ENCODE measurements around the gene DUSP9.

The DUSP9 gene

DNA sequence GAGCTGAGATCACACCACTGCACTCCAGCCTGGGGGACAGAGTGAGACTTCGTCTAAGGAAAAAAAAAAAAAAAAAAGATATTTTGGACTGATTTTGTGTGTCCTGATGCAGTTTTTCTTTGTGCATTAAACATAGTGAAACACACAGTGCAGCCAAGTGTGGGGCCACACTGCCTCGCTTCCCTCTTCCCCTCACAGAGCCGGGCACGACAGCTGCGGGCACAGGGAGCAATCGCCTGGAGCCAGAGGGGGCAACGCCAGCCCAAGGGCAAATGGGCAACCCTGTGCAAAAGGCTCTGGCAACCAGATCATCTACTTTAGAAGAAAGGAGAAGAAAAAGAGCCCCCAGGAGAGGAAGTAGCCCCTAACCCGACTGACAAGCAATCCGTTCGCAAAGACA, 34.6 kb upstream of the DUSP9 start:
- no peak for DNase-seq
- Histone ChIP-seq H3K27me3 (no peaks in the 10 kb centered on the region), H3K4me1 (peaks cover 0 to 17% (median 12%) of the 10 kb centered on the region in 4 donors), H3K27ac (no peak overlapping the region), H3K4me3 (no peak overlapping the region), H3K9me3 (no peaks in the 10 kb centered on the region), H3K36me3 (no peaks in the 10 kb centered on the region)
- intact Hi-C loops (cut with DNase I; ENCODE audit: low total_unique reads) = no loop called here
- TF ChIP-seq CTCF (IDR thresholded peaks at IDR 0.05) = no peak

- intact Hi-C loops (cut with DNase I; ENCODE audit: low total_unique reads) = no loop called here
- Histone ChIP-seq H3K9me3 (no peaks in the 10 kb centered on the region), H3K4me1 (peaks cover 0 to 13% (median 9%) of the 10 kb centered on the region in 4 donors), H3K27me3 (no peaks in the 10 kb centered on the region), H3K27ac (no peak overlapping the region), H3K4me3 (no peak overlapping the region), H3K36me3 (no peaks in the 10 kb centered on the region)
- no peak for DNase-seq
- no peak for TF ChIP-seq CTCF (IDR thresholded peaks at IDR 0.05)
These were observed 32.2 kb upstream of the DUSP9 start for GRCh38 chrX:153614818-153615217.

GRCh38 chrX:153620576-153620975, 26.4 kb upstream of the DUSP9 start:
- intact Hi-C loops (cut with DNase I; ENCODE audit: low total_unique reads) = no loop called here
- H3K9me3 ChIP-seq = no peaks in the 10 kb centered on the region
- H3K4me1 ChIP-seq = no peaks in the 10 kb centered on the region
- H3K4me3 ChIP-seq = no peak overlapping the region
- no peak overlapping the region for H3K27ac ChIP-seq
- no peak for DNase-seq
- no peak for TF ChIP-seq CTCF (IDR thresholded peaks at IDR 0.05)
- no peaks in the 10 kb centered on the region for H3K36me3 ChIP-seq
- H3K27me3 ChIP-seq = peaks cover 0 to 10% of the 10 kb centered on the region in 2 donors

- H3K27ac ChIP-seq = no peak overlapping the region
- H3K4me3 ChIP-seq = no peak overlapping the region
- DNase-seq = no peak
- no peaks in the 10 kb centered on the region for H3K36me3 ChIP-seq
- no peaks in the 10 kb centered on the region for H3K9me3 ChIP-seq
- H3K4me1 ChIP-seq = no peaks in the 10 kb centered on the region
- no peak for TF ChIP-seq CTCF (IDR thresholded peaks at IDR 0.05)
- intact Hi-C loops (cut with DNase I; ENCODE audit: low total_unique reads) = no loop called here
- peaks cover 0 to 10% of the 10 kb centered on the region in 2 donors for H3K27me3 ChIP-seq
These were observed 24.9 kb upstream of the DUSP9 start for GRCh38 chrX:153621949-153622598.

DNA sequence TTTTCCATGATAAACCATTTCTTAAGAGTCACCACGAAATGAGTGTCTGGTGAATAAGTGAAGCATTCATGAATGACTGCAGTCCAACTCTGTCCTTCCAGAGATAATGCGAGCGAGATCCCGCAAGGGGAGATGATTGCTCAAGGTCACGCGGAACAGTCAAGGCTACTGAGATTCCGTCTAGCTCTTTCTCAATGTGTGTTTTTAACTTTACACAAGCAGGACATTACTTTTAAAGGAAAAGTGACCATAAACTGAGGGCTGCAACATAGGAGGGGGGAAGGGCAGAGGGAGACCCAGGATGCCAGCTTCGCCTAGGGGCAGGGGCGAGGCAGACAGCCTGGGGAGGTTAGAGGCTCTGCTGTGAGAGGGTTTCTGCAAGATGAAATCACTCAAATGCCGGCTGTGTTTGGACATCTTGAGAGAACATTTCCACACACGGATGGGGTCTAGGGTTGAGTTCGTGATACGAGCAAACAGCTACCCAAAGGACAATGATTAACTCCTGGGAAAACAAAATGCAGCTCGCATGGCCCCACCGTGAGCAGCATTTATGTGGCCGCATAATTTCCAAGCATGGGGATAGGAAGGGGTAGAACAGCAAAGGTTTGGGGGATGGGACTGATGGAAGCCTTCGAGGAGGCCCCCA, 24.2 kb upstream of the DUSP9 start:
- no peak overlapping the region for H3K4me3 ChIP-seq
- no peaks in the 10 kb centered on the region for H3K9me3 ChIP-seq
- no peak for DNase-seq
- intact Hi-C loops (cut with DNase I; ENCODE audit: low total_unique reads) = no loop called here
- H3K36me3 ChIP-seq = no peaks in the 10 kb centered on the region
- peaks cover 0 to 10% of the 10 kb centered on the region in 2 donors for H3K27me3 ChIP-seq
- H3K27ac ChIP-seq = no peak overlapping the region
- H3K4me1 ChIP-seq = no peaks in the 10 kb centered on the region
- no peak for TF ChIP-seq CTCF (IDR thresholded peaks at IDR 0.05)

Data from tibial artery (tissue), 4 donors.